NB4 (cell line): ENCODE results near the gene KRT5.

Experiments
- CTCF ChIP-seq: IDR thresholded peaks from one replicate; pipeline ENCODE4 v1.5.1; 2012; ENCODE audit warnings: low read depth, low read length
- POLR2A ChIP-seq: IDR thresholded peaks from 2 replicates; pipeline ENCODE4 v1.6.1; 2011; ENCODE audit warnings: mild to moderate bottlenecking; ENCODE audit not compliant: insufficient read length; ENCODE audit errors: extremely low read depth

GRCh38 chr12:52517888-52518287, 2.3 kb downstream of the KRT5 start:
- TF ChIP-seq POLR2A: no peak
- no peak for TF ChIP-seq CTCF
